OCI-LY1 (cell line): ENCODE results near the gene ABLIM1.

ENCODE experiments used
- H2AFZ ChIP-seq: fragments of 200-600 bp; sonication (generic), shearing (Covaris generic); 2 replicates; pipeline ENCODE4 v1.6.0; 2014; ENCODE audit warnings: antibody characterized with exemption, mild to moderate bottlenecking, low read length
- H3F3A ChIP-seq: fragments of 200-600 bp; sonication (generic), shearing (Covaris generic); 2 replicates; pipeline ENCODE4 v1.6.0; 2014; ENCODE audit warnings: mild to moderate bottlenecking, antibody characterized with exemption, low read length, moderate library complexity; ENCODE audit not compliant: insufficient read depth
- H3K27ac ChIP-seq: fragments of 200-600 bp; sonication (generic); 2 replicates; pipeline ENCODE4 v1.5.1; 2014; ENCODE audit warnings: low read length, mixed run types, mild to moderate bottlenecking, low read depth; ENCODE audit not compliant: poor library complexity, severe bottlenecking
- H3K27me3 ChIP-seq: fragments of 200-600 bp; sonication (generic); 2 replicates; pipeline ENCODE4 v1.6.0; 2014; ENCODE audit warnings: antibody characterized with exemption, mild to moderate bottlenecking, low read length, moderate library complexity; ENCODE audit not compliant: insufficient read depth
- H3K36me3 ChIP-seq: fragments of 200-600 bp; sonication (generic); 2 replicates; pipeline ENCODE4 v1.6.1; 2014; ENCODE audit warnings: mild to moderate bottlenecking, antibody characterized with exemption, low read length, moderate library complexity, mixed read lengths; ENCODE audit not compliant: insufficient read depth
- H3K4me1 ChIP-seq: fragments of 200-600 bp; sonication (generic); 2 replicates; pipeline ENCODE4 v1.5.1; 2014; ENCODE audit warnings: mild to moderate bottlenecking, low read length, moderate library complexity; ENCODE audit not compliant: insufficient read depth, severe bottlenecking
- H3K4me2 ChIP-seq: fragments of 200-600 bp; sonication (generic), shearing (Covaris generic); 2 replicates; pipeline ENCODE4 v1.6.1; 2014; ENCODE audit warnings: low read length
- H3K4me3 ChIP-seq: fragments of 200-600 bp; sonication (generic); 2 replicates; pipeline ENCODE4 v1.5.1; 2014; ENCODE audit warnings: low read length, low read depth, mild to moderate bottlenecking, mixed read lengths; ENCODE audit not compliant: poor library complexity, severe bottlenecking
- H3K79me2 ChIP-seq: fragments of 200-600 bp; shearing (Covaris generic); 2 replicates; pipeline ENCODE4 v1.6.1; 2016; ENCODE audit warnings: mixed run types, low read length, mixed read lengths; ENCODE audit not compliant: insufficient read depth
- H3K9ac ChIP-seq: fragments of 200-600 bp; sonication (generic), shearing (Covaris generic); 2 replicates; pipeline ENCODE4 v1.6.1; 2014; ENCODE audit warnings: mild to moderate bottlenecking, low read length, mixed read lengths
- H3K9me2 ChIP-seq: fragments of 200-600 bp; sonication (generic), shearing (Covaris generic); 2 replicates; pipeline ENCODE4 v1.6.1; 2014; ENCODE audit warnings: low read depth, mild to moderate bottlenecking, low read length, mixed read lengths
- H3K9me3 ChIP-seq: fragments of 200-600 bp; shearing (Covaris generic); 2 replicates; pipeline ENCODE4 v1.6.1; 2014; ENCODE audit warnings: low read length, mixed read lengths
- H4K20me1 ChIP-seq: fragments of 200-600 bp; sonication (generic), shearing (Covaris generic); 2 replicates; pipeline ENCODE4 v1.6.0; 2016; ENCODE audit warnings: mild to moderate bottlenecking, low read length; ENCODE audit not compliant: insufficient read depth
- CTCF ChIP-seq: fragments of 200-600 bp; sonication (generic), shearing (Covaris generic); IDR thresholded peaks from 2 replicates; pipeline ENCODE4 v1.5.1; 2017; ENCODE audit warnings: mild to moderate bottlenecking, antibody characterized with exemption, low read length, moderate library complexity, mixed read lengths
- EZH2 ChIP-seq: fragments of 200-600 bp; sonication (generic), shearing (Covaris generic); IDR thresholded peaks from 2 replicates; pipeline ENCODE4 v1.8.0; 2017; ENCODE audit warnings: borderline replicate concordance, mixed run types, mild to moderate bottlenecking, antibody characterized with exemption, low read length, moderate library complexity, mixed read lengths

ABLIM1 gene

GRCh38 chr10:114603303-114603702 lies 54.8 kb downstream of the ABLIM1 start:
- Histone ChIP-seq H3K79me2 (no peaks in the 10 kb centered on the region), H3F3A (no peaks in the 10 kb centered on the region), H3K27me3 (peaks cover 9% of the 10 kb centered on the region; the same call in 1 of the 2 replicates), H3K4me1 (no peaks in the 10 kb centered on the region), H3K36me3 (no peaks in the 10 kb centered on the region), H3K27ac (no peak overlapping the region), H3K9ac (no peak overlapping the region), H3K4me2 (no peak overlapping the region), H3K4me3 (no peak overlapping the region), H3K9me2 (no peaks in the 10 kb centered on the region), H3K9me3 (no peaks in the 10 kb centered on the region), H2AFZ (no peak overlapping the region), H4K20me1 (no peaks in the 10 kb centered on the region)
- TF ChIP-seq CTCF (no peak), EZH2 (no peak)

GRCh38 chr10:114600057-114600456 lies 58.0 kb downstream of the ABLIM1 start:
- Histone ChIP-seq H2AFZ (no peak overlapping the region), H3K4me3 (no peak overlapping the region), H3K27me3 (0 out of 2 replicates have a peak, but pooled peaks cover 3% of the 10 kb centered on the region), H3K36me3 (no peaks in the 10 kb centered on the region), H3K4me2 (no peak overlapping the region), H3K27ac (no peak overlapping the region), H3K9me2 (no peaks in the 10 kb centered on the region), H4K20me1 (no peaks in the 10 kb centered on the region), H3K79me2 (no peaks in the 10 kb centered on the region), H3F3A (no peaks in the 10 kb centered on the region), H3K9ac (no peak overlapping the region), H3K9me3 (no peaks in the 10 kb centered on the region), H3K4me1 (no peaks in the 10 kb centered on the region)
- TF ChIP-seq CTCF, result no peak
- TF ChIP-seq EZH2, result no peak

- H3K4me1 ChIP-seq, result no peaks in the 10 kb centered on the region
- H3K9me3 ChIP-seq, result no peaks in the 10 kb centered on the region
- no peak overlapping the region for H2AFZ ChIP-seq
- H3K4me2 ChIP-seq, result no peak overlapping the region
- no peaks in the 10 kb centered on the region for H3K9me2 ChIP-seq
- no peaks in the 10 kb centered on the region for H3F3A ChIP-seq
- H3K27me3 ChIP-seq, result 0 out of 2 replicates have a peak, but pooled peaks cover 3% of the 10 kb centered on the region
- H3K36me3 ChIP-seq, result no peaks in the 10 kb centered on the region
- no peak overlapping the region for H3K27ac ChIP-seq
- TF ChIP-seq CTCF, result no peak
- TF ChIP-seq EZH2, result no peak
- H3K79me2 ChIP-seq, result no peaks in the 10 kb centered on the region
- no peaks in the 10 kb centered on the region for H4K20me1 ChIP-seq
- H3K4me3 ChIP-seq, result no peak overlapping the region
- no peak overlapping the region for H3K9ac ChIP-seq
Measured at GRCh38 chr10:114596793-114597192, 61.3 kb downstream of the ABLIM1 start.
